GM11168 (cell line): ENCODE data around the gene PNKP.

Experiments
- in situ Hi-C: fragments of 300-500 bp; cut with MboI; formaldehyde crosslinking; loops from one replicate; pipeline ENCODE4 v1.12.0; 2022; ENCODE audit warnings: low sequenced_read_pairs; ENCODE audit not compliant: unreplicated experiment

The PNKP gene

DNA sequence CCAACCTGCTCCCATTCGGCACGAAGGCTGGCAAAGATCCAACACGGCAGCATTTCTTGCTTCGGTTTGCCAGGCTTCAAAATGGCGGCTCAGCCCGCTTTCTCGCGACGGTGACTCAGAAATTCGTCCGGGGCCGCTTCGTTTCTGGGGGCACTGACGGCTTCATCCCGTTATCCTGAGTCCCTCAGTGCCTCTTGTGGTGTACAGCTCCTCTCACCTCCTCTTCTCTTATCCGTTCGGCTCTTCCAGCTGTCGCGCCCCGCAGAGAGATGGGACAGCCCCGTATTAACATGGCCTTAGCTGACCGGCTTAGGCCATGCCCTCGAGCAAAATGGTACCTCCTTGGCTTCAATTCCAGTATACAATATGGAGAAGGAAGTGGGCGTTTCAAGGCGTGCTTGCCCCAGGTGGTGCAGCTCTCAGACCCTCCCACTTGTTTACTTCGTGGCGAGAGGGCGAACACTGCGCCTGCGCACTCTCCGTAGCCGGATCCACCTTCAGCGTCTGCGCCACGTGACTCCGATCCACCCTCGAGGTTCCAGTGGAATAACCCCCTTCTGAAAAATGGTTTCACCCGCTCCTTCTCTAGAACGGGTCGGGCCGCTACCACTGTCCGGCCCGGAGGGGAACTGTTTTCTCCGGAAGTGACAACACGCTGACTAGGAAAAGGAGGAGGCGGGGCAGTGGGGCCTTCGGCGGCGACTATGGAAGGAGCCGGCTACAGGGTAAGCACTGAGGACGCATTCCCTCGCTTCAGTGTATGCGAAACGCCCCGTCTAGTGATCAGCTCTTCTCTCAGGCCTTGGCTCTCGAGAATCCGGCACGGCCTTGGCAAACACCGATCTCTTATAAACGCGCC lies 9.9 kb upstream of the PNKP start, which contains the start of the genes AKT1S1 and TBC1D17:
Gene AKT1S1, minus strand, starts transcription at position 336 of the 859 bp plus-strand sequence. CDS start 4,060 bp downstream, outside the sequence.
Gene TBC1D17, plus strand, starts transcription at position 683 of the 859 bp plus-strand sequence. Its CDS starts 22 bp downstream, at position 705.
- in situ Hi-C loops: no loop called here

GRCh38 chr19:49876422-49877019 lies 9.1 kb upstream of the PNKP start:
- in situ Hi-C loops: no loop called here

DNA sequence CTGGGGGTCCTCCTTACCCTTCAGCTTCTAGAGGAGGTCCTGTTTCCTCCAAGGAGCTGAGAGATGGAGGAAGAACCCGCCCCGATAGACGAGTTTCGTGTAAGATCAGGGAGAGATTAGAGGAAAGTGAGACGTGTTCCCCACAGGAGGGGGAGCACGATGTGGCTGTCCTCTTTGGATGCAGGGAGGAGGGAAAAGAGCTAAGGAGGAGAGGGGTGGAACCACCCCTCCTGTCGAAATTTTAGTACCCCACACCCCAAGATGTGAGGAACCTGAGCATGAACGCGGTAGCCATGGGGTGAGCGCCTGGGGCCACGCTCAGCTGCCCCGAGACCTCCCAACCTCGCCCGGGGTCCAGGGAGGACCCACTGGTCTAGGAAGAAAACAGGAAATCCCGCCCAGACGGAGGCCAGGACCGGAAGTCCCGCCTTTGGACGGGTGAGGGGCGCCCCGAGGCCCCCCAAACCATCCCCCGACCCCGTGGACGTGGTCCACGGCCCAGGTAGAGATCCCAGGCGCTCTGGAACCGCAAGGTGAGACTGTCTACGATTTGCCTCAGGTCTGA lies 8.6 kb upstream of the PNKP start:
- in situ Hi-C loops: no loop called here

DNA sequence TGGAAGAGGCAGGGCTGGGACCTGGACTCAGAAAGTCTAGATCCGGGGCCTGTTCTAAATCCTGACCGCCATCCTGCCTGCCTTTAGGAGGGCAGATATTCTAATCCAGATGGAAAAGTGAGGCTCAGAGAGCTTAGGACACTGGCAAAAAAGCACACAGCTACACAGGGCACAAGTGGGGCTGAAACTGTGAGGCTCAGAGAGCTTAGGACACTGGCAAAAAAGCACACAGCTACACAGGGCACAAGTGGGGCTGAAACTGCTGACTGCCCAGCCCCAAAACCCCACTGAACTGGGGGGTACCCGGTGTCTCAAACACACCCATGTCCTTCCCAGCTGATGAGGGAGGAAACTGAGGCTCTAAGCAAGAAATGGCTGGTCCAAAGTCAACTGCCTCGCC lies 7.8 kb upstream of the PNKP start:
- in situ Hi-C loops: no loop called here

DNA sequence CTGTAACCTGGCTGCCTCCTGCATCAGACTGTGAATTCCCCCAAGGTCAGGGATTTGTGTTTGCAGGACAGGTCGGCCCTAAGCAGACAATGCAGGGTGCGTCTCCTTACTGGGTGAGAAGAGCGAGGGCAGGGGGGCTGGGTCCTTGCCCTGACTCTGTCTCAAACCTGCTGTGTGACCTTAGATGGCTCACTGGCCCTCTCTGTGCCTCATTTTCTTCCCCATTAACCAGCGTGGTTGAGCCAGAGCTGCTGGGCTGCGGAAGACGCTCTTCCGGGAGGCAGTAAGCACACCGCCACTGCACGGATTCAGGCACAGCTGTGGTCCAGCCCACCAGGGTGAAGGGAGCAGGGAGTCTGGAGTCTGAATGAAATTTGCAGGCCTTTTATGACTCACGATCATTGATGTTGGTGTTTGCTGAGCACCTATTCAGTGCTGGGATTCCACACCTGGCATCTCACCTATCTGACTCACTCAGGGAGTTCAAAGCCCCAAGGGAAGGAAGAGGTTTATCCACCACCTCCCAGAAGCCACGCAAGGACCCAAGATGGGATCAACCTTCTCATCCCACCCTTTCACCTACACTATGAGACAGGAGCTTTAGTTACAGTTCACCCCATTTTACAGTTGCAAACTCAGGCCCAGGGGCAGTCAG lies 7.3 kb upstream of the PNKP start:
- in situ Hi-C loops: no loop called here

- in situ Hi-C loops: no loop called here
These were observed 6.5 kb upstream of the PNKP start for GRCh38 chr19:49873834-49874233.

GRCh38 chr19:49873129-49873521 lies 5.7 kb upstream of the PNKP start:
- in situ Hi-C loops: no loop called here

- in situ Hi-C loops: no loop called here
These were observed 5.1 kb upstream of the PNKP start for GRCh38 chr19:49872245-49873128.

DNA sequence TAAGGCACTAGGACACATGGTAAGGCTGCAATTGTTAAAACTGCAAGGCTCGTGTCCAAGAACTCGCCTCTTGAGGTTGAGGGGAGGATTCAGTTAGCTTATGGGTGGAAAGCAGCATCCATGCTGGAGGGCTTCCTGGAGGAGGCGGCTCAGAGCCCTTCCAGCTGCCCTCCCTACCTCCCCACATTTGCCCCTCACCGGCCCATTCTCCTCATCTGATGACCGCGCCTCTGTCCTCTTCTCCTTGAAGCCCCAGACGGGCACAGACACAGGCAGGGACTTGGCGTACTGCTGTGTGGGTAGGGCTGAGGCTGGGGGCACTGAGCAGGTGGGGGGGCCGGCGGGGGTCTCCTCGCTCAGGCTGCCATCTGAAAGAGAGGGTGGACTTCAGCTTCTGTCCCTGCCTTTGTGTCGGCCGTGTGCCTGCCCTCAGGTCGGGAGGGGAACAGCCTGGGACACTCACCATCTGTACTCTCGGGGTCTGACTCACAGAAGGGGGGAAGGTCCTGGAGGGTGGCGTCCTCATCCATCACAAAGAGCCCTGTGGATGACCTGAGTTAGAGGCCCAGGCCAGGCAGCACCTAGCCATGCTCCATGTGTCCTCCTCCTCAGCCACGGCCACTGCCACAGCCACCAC lies 4.1 kb upstream of the PNKP start:
- in situ Hi-C loops: no loop called here

DNA sequence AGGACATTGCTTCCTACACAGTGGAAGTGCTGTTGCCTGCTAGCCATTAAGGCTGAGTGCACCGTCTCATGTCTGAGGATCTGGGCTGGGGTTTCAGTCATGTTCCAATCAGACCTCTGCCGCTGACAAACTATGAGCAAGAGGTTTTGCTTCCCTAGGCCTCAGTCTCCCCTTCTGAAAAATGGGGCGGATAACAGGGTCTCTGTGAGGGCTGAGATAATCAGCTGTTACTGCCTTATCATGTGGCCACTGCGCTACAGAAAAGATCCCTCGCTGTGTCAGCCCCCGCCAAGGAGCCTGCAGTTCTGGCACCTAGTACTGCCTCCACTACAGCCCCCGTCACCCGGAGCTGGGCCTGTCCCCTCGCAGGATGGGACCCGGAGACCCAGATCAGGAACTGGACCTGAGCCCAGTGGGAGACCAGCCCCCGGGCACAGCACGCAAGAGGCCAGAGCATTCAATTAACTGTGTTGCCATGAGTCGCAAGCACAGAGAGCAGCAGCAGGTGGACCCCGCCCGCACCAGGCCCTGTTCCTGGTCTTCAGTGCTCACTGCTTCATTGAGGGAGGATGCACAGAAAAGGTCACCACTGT lies 3.0 kb upstream of the PNKP start:
- in situ Hi-C loops: no loop called here

DNA sequence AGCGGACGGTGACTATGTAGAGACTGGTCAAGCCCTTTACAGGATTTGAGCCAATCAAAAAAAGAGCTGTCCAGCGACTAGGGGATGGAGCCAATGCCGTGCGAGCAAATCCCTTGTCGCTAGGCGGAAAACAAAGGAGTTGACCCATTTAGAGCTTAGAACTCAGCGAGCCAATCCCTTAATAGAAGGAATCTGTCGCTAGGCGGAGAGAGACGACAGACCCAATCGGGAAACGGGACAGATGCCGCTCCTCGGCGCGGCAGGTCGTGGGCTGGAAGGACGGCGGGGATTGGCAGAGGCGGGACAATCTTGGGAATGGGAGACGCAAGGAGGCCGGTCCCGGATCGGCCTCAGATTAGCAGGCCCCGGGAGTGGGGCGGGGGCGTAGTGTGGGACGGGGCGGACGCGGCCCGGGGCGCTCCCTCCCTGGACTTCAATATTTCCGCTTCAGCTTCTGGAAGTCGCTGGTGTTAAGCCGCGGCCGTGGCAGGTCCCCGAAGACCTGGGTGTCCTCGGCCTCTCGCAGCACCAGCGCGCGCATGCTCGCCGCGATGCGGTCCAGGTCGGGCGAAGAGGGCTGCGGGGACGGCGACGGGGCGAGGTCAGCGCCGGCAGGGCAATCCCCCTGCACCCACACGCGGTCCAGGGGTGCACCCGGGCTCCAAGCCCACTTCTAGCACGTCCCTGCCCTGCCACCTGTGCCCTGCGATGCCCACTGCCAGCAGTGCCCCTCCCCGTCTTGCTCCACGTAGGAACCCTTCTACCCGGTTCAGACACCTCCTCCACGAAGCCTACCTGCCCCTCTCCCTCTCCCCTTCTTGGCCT lies 2.3 kb upstream of the PNKP start:
- in situ Hi-C loops: no loop called here

DNA sequence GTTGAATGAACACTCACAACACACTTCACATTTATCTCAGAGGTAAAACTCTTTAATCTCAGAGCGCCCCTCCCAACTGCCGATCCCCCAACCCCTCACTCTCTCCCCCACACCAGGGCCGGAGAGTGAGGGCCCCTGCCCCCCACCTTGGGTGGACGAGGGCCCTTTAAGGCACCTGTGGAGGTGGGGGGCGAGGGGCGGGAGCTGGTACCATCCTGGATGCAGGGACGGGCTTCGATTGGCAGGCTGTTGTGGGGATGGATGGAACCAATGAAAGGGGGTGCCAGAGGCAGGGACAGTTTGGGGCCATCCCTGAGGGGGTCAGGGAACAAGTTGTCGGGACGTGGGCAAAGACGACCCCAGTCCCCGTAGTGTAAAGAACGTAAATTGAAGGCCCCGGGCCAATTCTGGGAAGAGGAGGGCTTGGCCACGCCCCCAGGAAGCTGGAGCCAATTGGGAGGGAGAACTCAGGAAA lies 1.7 kb upstream of the PNKP start:
- in situ Hi-C loops: no loop called here

DNA sequence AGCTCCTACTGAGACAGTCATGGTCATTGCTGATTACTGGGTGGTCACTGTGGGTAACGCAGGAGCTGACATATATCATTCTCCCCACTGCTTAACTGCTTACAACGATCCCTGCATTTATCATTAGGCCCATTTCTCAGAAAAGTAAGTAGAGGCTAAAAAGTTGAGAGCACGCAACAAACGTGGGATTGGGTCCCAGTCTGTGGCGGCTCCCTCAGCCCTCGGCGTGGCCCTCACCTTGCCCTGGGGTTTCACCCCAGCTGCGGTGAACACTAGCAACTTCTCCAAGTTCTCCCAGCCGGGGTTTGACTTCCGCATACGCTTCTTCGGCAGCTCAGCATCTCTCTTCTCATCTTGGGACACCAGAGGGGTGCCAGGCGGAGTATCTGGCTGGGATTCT lies 2.5 kb downstream of the PNKP start:
- in situ Hi-C loops: no loop called here

GRCh38 chr19:49863935-49864320 lies 3.4 kb downstream of the PNKP start:
- in situ Hi-C loops: no loop called here

DNA sequence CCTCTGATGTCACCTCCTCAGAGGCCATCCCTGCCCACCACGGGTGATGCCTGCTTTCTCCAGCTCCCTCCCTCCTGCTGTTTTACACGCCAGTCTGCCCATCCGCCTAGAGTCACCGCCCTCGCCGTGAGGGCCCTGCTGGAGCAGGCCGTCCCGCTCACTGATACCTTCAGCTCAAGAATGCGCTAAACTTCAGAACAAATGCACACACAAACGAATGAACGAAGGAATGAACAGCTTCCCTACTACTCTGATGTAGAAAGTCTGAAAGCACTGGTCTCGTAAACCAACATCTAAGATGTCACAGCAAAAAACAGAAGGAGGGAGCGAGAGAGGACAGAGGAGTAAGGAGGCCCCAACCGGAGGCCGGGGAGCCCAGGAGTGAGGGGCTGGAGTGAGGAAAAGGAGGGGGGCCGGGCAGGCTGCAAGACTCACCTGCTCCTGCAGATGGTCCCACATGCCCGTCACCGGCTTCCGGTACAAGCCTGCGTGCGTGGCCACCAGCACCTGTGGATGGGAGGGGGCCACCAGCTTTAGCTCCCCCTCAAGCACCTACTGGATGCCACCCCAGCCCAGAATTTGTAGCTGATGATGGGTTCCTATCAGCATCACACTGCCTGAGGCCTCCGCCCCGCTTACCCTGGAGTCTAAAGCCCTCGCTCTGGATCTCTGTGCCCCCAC lies 4.0 kb downstream of the PNKP start:
- in situ Hi-C loops: no loop called here

- in situ Hi-C loops: no loop called here
These were observed 4.8 kb downstream of the PNKP start for GRCh38 chr19:49862391-49863253.
